ENCODE results near the gene GNAT1.
A peak's percentile ranks its signal among the peaks of the same experiment; 100 is the strongest.

GNAT1 gene

GRCh38 chr3:50189274-50189673, 2.1 kb upstream of the GNAT1 start:
- peaks cover 16% of the 10 kb centered on the region for H3K27me3 ChIP-seq
- TF ChIP-seq Cebpa-rat (IDR thresholded peaks at IDR 0.05): no peak
- H3K4me1 ChIP-seq: peaks cover 38% of the 10 kb centered on the region
- H3K36me3 ChIP-seq: peaks cover 40% of the 10 kb centered on the region
- no peak overlapping the region for H3K9ac ChIP-seq
- H3K4me2 ChIP-seq: peak overlapping the region; percentile 29
- H4K20me1 ChIP-seq: peaks cover 20% of the 10 kb centered on the region; the same call in 1 of the 2 replicates
- H3K9me3 ChIP-seq: no peaks in the 10 kb centered on the region
- peak overlapping the region; percentile 58; the same call in 1 of the 2 replicates for H3K27ac ChIP-seq
- no peak overlapping the region for H3K4me3 ChIP-seq

GRCh38 chr3:50189989-50190388, 1.4 kb upstream of the GNAT1 start:
- Histone ChIP-seq H3K36me3 (peaks cover 33% of the 10 kb centered on the region), H3K4me3 (no peak overlapping the region), H3K9ac (no peak overlapping the region), H3K9me3 (no peaks in the 10 kb centered on the region), H3K4me1 (peaks cover 42% of the 10 kb centered on the region), H4K20me1 (peaks cover 20% of the 10 kb centered on the region; the same call in 1 of the 2 replicates), H3K27me3 (peaks cover 21% of the 10 kb centered on the region), H3K27ac (no peak overlapping the region), H3K4me2 (no peak overlapping the region)
- TF ChIP-seq Cebpa-rat (IDR thresholded peaks at IDR 0.05): no peak

- no peak overlapping the region for H3K9ac ChIP-seq
- no peak overlapping the region for H3K4me3 ChIP-seq
- peaks cover 37% of the 10 kb centered on the region for H3K27me3 ChIP-seq
- no peak overlapping the region for H3K27ac ChIP-seq
- H3K4me1 ChIP-seq: peaks cover 42% of the 10 kb centered on the region
- H3K4me2 ChIP-seq: no peak overlapping the region
- peaks cover 20% of the 10 kb centered on the region; the same call in 1 of the 2 replicates for H4K20me1 ChIP-seq
- H3K9me3 ChIP-seq: no peaks in the 10 kb centered on the region
- TF ChIP-seq Cebpa-rat (IDR thresholded peaks at IDR 0.05): no peak
- peaks cover 12% of the 10 kb centered on the region; the same call in 1 of the 2 replicates for H3K36me3 ChIP-seq
Measured at GRCh38 chr3:50192124-50192523, 714 bp downstream of the GNAT1 start.

GRCh38 chr3:50192689-50193141, 1.3 kb downstream of the GNAT1 start:
- Histone ChIP-seq H3K27ac (no peak overlapping the region), H3K4me3 (no peak overlapping the region), H3K4me1 (peaks cover 42% of the 10 kb centered on the region), H3K4me2 (peak overlapping the region; percentile 14), H4K20me1 (peaks cover 20% of the 10 kb centered on the region; the same call in 1 of the 2 replicates), H3K36me3 (peaks cover 6% of the 10 kb centered on the region; the same call in 1 of the 2 replicates), H3K27me3 (peaks cover 37% of the 10 kb centered on the region), H3K9me3 (no peaks in the 10 kb centered on the region), H3K9ac (no peak overlapping the region)
- TF ChIP-seq Cebpa-rat (IDR thresholded peaks at IDR 0.05): no peak

- Histone ChIP-seq H3K36me3 (peaks cover 4% of the 10 kb centered on the region; the same call in 1 of the 2 replicates), H3K9ac (no peak overlapping the region), H3K9me3 (no peaks in the 10 kb centered on the region), H3K27ac (no peak overlapping the region), H3K4me3 (no peak overlapping the region), H3K4me1 (peaks cover 40% of the 10 kb centered on the region), H3K4me2 (peak overlapping the region; percentile 14), H4K20me1 (peaks cover 20% of the 10 kb centered on the region; the same call in 1 of the 2 replicates), H3K27me3 (peaks cover 37% of the 10 kb centered on the region)
- TF ChIP-seq Cebpa-rat (IDR thresholded peaks at IDR 0.05): no peak
Measured at GRCh38 chr3:50193286-50193685, 1.9 kb downstream of the GNAT1 start.

GRCh38 chr3:50193746-50194127, 2.3 kb downstream of the GNAT1 start:
- no peak overlapping the region for H3K27ac ChIP-seq
- peaks cover 37% of the 10 kb centered on the region for H3K27me3 ChIP-seq
- TF ChIP-seq Cebpa-rat (IDR thresholded peaks at IDR 0.05): no peak
- peaks cover 36% of the 10 kb centered on the region for H3K4me1 ChIP-seq
- H3K4me2 ChIP-seq: peak overlapping the region; percentile 77
- H3K36me3 ChIP-seq: no peaks in the 10 kb centered on the region
- H3K9ac ChIP-seq: no peak overlapping the region; the same call in 1 of the 2 replicates
- peaks cover 20% of the 10 kb centered on the region; the same call in 1 of the 2 replicates for H4K20me1 ChIP-seq
- peak overlapping the region; percentile 28; the same call in 1 of the 2 replicates for H3K4me3 ChIP-seq
- no peaks in the 10 kb centered on the region for H3K9me3 ChIP-seq

- TF ChIP-seq Cebpa-rat (IDR thresholded peaks at IDR 0.05): no peak
- H3K9me3 ChIP-seq: no peaks in the 10 kb centered on the region
- H3K9ac ChIP-seq: no peak overlapping the region; the same call in 1 of the 2 replicates
- H3K36me3 ChIP-seq: no peaks in the 10 kb centered on the region
- peak overlapping the region; percentile 28; the same call in 1 of the 2 replicates for H3K4me3 ChIP-seq
- H3K27me3 ChIP-seq: peaks cover 37% of the 10 kb centered on the region
- H4K20me1 ChIP-seq: peaks cover 20% of the 10 kb centered on the region; the same call in 1 of the 2 replicates
- peak overlapping the region; percentile 77 for H3K4me2 ChIP-seq
- no peak overlapping the region for H3K27ac ChIP-seq
- peaks cover 30% of the 10 kb centered on the region for H3K4me1 ChIP-seq
Measured at GRCh38 chr3:50194128-50194902, 2.9 kb downstream of the GNAT1 start.

GRCh38 chr3:50194903-50195500, 3.6 kb downstream of the GNAT1 start:
- Histone ChIP-seq H3K27ac (no peak overlapping the region), H3K9me3 (no peaks in the 10 kb centered on the region), H4K20me1 (peaks cover 14% of the 10 kb centered on the region; the same call in 1 of the 2 replicates), H3K4me1 (peaks cover 28% of the 10 kb centered on the region), H3K27me3 (peaks cover 37% of the 10 kb centered on the region), H3K9ac (no peak overlapping the region), H3K36me3 (no peaks in the 10 kb centered on the region), H3K4me3 (0 out of 2 replicates have a peak overlapping the region, but pooled peaks have one; percentile 28), H3K4me2 (peak overlapping the region; percentile 77)
- no peak for TF ChIP-seq Cebpa-rat (IDR thresholded peaks at IDR 0.05)

GRCh38 chr3:50195501-50196252, 4.3 kb downstream of the GNAT1 start:
- no peak overlapping the region for H3K4me2 ChIP-seq
- H3K36me3 ChIP-seq: no peaks in the 10 kb centered on the region
- H3K27me3 ChIP-seq: peaks cover 37% of the 10 kb centered on the region
- H3K9ac ChIP-seq: no peak overlapping the region
- peaks cover 27% of the 10 kb centered on the region for H3K4me1 ChIP-seq
- peaks cover 14% of the 10 kb centered on the region; the same call in 1 of the 2 replicates for H4K20me1 ChIP-seq
- no peaks in the 10 kb centered on the region for H3K9me3 ChIP-seq
- H3K27ac ChIP-seq: no peak overlapping the region
- no peak for TF ChIP-seq Cebpa-rat (IDR thresholded peaks at IDR 0.05)
- no peak overlapping the region for H3K4me3 ChIP-seq

Measured in BLaER1 (cell line).